ENCODE results near the gene VDR. TPM values are rescaled to one million over a fixed set of nuclear protein-coding genes. Genes with fewer than 3 reads are reported as not detected.

The VDR gene
- 30.4 and 32.2 TPM in 2 replicates for total RNA-seq

GRCh38 chr12:47904713-47905709, at the start of gene VDR:
TSS of gene VDR (minus strand) at chr12:47904994. CDS start at chr12:47879113, 25,881 bp downstream.
- peak within 1 kb of the TSS; percentile 98 for H3K4me2 ChIP-seq (ENCODE audit: insufficient read depth, low read length)

GRCh38 chr12:47954058-47954457, 49.3 kb upstream of the VDR start:
- no peak overlapping the region for H3K4me2 ChIP-seq (ENCODE audit: insufficient read depth, low read length)
- no peaks in the 10 kb centered on the region for H3K36me3 ChIP-seq (ENCODE audit: insufficient read depth, low read length)
- no peaks in the 10 kb centered on the region for H3K79me2 ChIP-seq (ENCODE audit: insufficient read depth, low read length)
- peak; percentile 37 for DNase-seq (ENCODE audit: insufficient read length, low spot score, missing footprints)
- no peaks in the 10 kb centered on the region for H4K20me1 ChIP-seq (ENCODE audit: insufficient read depth, low read length)
- peaks cover 33% of the 10 kb centered on the region for H3K27me3 ChIP-seq (ENCODE audit: insufficient read depth, low read length)
- peaks cover 3% of the 10 kb centered on the region for H3K4me1 ChIP-seq (ENCODE audit: insufficient read depth, low read length)
- TF ChIP-seq, protein P1, sequence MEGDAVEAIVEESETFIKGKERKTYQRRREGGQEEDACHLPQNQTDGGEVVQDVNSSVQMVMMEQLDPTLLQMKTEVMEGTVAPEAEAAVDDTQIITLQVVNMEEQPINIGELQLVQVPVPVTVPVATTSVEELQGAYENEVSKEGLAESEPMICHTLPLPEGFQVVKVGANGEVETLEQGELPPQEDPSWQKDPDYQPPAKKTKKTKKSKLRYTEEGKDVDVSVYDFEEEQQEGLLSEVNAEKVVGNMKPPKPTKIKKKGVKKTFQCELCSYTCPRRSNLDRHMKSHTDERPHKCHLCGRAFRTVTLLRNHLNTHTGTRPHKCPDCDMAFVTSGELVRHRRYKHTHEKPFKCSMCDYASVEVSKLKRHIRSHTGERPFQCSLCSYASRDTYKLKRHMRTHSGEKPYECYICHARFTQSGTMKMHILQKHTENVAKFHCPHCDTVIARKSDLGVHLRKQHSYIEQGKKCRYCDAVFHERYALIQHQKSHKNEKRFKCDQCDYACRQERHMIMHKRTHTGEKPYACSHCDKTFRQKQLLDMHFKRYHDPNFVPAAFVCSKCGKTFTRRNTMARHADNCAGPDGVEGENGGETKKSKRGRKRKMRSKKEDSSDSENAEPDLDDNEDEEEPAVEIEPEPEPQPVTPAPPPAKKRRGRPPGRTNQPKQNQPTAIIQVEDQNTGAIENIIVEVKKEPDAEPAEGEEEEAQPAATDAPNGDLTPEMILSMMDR (IDR thresholded peaks at IDR 0.05; ENCODE audit: extremely low read depth, low read depth, low read length), result no peak
- no peak overlapping the region for H3K4me3 ChIP-seq (ENCODE audit: insufficient read depth, low read length)
- H2AFZ ChIP-seq (ENCODE audit: low read length), result no peak overlapping the region
- H3K27ac ChIP-seq (ENCODE audit: low read depth, low read length), result no peak overlapping the region
- no peaks in the 10 kb centered on the region for H3K9me3 ChIP-seq (ENCODE audit: low read depth, low read length)

More at GRCh38 chr12:47904713-47905709, at the start of gene VDR:
- peaks cover 26% of the 10 kb centered on the region for H3K79me2 ChIP-seq (ENCODE audit: insufficient read depth, low read length)
- H3K4me3 ChIP-seq (ENCODE audit: insufficient read depth, low read length), result peak within 1 kb of the TSS; percentile 82
- H3K27me3 ChIP-seq (ENCODE audit: insufficient read depth, low read length), result peaks cover 25% of the 10 kb centered on the region
- DNase-seq (ENCODE audit: insufficient read length, low spot score, missing footprints), result peak; percentile 93
- peak within 1 kb of the TSS; percentile 78 for H3K27ac ChIP-seq (ENCODE audit: low read depth, low read length)
- peaks cover 53% of the 10 kb centered on the region for H3K4me1 ChIP-seq (ENCODE audit: insufficient read depth, low read length)
- TF ChIP-seq, protein P1 (IDR thresholded peaks at IDR 0.05; ENCODE audit: extremely low read depth, low read depth, low read length), result no peak
- no peaks in the 10 kb centered on the region for H3K36me3 ChIP-seq (ENCODE audit: insufficient read depth, low read length)
- peaks cover 21% of the 10 kb centered on the region for H4K20me1 ChIP-seq (ENCODE audit: insufficient read depth, low read length)
- H2AFZ ChIP-seq (ENCODE audit: low read length), result peak within 1 kb of the TSS; percentile 90
- H3K9me3 ChIP-seq (ENCODE audit: low read depth, low read length), result no peaks in the 10 kb centered on the region

GRCh38 chr12:47950856-47951468, 46.2 kb upstream of the VDR start:
- H3K27me3 ChIP-seq (ENCODE audit: insufficient read depth, low read length), result peaks cover 33% of the 10 kb centered on the region
- no peaks in the 10 kb centered on the region for H3K36me3 ChIP-seq (ENCODE audit: insufficient read depth, low read length)
- TF ChIP-seq, protein P1 (IDR thresholded peaks at IDR 0.05; ENCODE audit: extremely low read depth, low read depth, low read length), result no peak
- H3K4me1 ChIP-seq (ENCODE audit: insufficient read depth, low read length), result peaks cover 6% of the 10 kb centered on the region
- H4K20me1 ChIP-seq (ENCODE audit: insufficient read depth, low read length), result no peaks in the 10 kb centered on the region
- peak; percentile 84 for DNase-seq (ENCODE audit: insufficient read length, low spot score, missing footprints)
- no peak overlapping the region for H3K4me2 ChIP-seq (ENCODE audit: insufficient read depth, low read length)
- no peaks in the 10 kb centered on the region for H3K79me2 ChIP-seq (ENCODE audit: insufficient read depth, low read length)
- no peak overlapping the region for H3K27ac ChIP-seq (ENCODE audit: low read depth, low read length)
- no peak overlapping the region for H3K4me3 ChIP-seq (ENCODE audit: insufficient read depth, low read length)
- no peak overlapping the region for H2AFZ ChIP-seq (ENCODE audit: low read length)
- no peaks in the 10 kb centered on the region for H3K9me3 ChIP-seq (ENCODE audit: low read depth, low read length)

All from osteoblast (primary cell).